Measurements from ENCODE around the gene RAPGEF3. TPM values are rescaled to one million over a fixed set of nuclear protein-coding genes. Genes with fewer than 3 reads are reported as not detected.

RAPGEF3 gene
- total RNA-seq, 4 donors from 2014 or later, result 17.0 to 27.0 (median 22.3) TPM

- H3K27ac ChIP-seq, result peak overlapping the region; percentile 75 to 90 (median 78)
These were observed 6.6 kb downstream of the RAPGEF3 start for GRCh38 chr12:47752121-47752520.

DNA sequence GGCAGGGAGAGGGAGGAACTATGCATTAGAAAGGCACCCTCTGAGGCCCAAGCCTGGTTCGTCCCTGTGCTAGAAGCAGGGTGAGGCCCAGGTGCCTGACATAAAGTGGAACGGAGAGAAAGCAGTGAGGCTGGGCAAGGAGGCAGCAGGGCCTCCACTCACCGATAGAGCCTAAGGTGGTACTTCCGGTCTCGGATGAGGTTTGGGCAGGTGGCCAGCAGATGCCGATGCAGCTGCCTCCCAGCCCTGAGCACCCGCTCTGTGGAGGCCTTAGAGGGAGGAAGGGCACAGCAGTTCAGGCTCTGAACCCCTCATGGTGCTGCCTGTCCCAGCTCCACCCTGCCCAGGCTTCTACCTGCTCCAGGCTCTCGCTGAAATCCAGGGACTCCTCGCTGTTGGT, 7.1 kb downstream of the RAPGEF3 start:
- in situ Hi-C loops (cut with MboI; ENCODE audit: low sequenced_read_pairs in 4 of 4) (no loop called here), intact Hi-C loops (cut with DNase I; ENCODE audit: low total_unique reads) (no loop called here)
- peak overlapping the region in 3 of 4 donors; percentile 18 to 82 (median 75) for H3K27ac ChIP-seq
- H3K27me3 ChIP-seq, result no peaks in the 10 kb centered on the region
- no peak overlapping the region for H3K4me3 ChIP-seq
- TF ChIP-seq POLR2A (IDR thresholded peaks at IDR 0.05), result no peak
- TF ChIP-seq CTCF (IDR thresholded peaks at IDR 0.05 in 4 of 5, conservative IDR thresholded peaks at IDR 0.05 in 1 of 5), result no peak
- no peak for ATAC-seq
- no peak for DNase-seq
- H3K4me1 ChIP-seq, result peaks cover 33 to 42% of the 10 kb centered on the region in 2 donors
- H3K9me3 ChIP-seq, result no peaks in the 10 kb centered on the region
- H3K36me3 ChIP-seq, result no peaks in the 10 kb centered on the region

More at GRCh38 chr12:47752121-47752520, 6.6 kb downstream of the RAPGEF3 start:
- no peak overlapping the region for H3K4me3 ChIP-seq
- no peaks in the 10 kb centered on the region for H3K9me3 ChIP-seq
- ATAC-seq (no peak), DNase-seq (no peak)
- intact Hi-C loops (cut with DNase I; ENCODE audit: low total_unique reads) (no loop called here), in situ Hi-C loops (cut with MboI; ENCODE audit: low sequenced_read_pairs in 4 of 4) (no loop called here)
- H3K27me3 ChIP-seq, result no peaks in the 10 kb centered on the region
- TF ChIP-seq POLR2A (IDR thresholded peaks at IDR 0.05) (no peak), CTCF (IDR thresholded peaks at IDR 0.05 in 4 of 5, conservative IDR thresholded peaks at IDR 0.05 in 1 of 5) (no peak)
- H3K36me3 ChIP-seq, result no peaks in the 10 kb centered on the region
- H3K4me1 ChIP-seq, result peaks cover 33 to 42% of the 10 kb centered on the region in 2 donors

DNA sequence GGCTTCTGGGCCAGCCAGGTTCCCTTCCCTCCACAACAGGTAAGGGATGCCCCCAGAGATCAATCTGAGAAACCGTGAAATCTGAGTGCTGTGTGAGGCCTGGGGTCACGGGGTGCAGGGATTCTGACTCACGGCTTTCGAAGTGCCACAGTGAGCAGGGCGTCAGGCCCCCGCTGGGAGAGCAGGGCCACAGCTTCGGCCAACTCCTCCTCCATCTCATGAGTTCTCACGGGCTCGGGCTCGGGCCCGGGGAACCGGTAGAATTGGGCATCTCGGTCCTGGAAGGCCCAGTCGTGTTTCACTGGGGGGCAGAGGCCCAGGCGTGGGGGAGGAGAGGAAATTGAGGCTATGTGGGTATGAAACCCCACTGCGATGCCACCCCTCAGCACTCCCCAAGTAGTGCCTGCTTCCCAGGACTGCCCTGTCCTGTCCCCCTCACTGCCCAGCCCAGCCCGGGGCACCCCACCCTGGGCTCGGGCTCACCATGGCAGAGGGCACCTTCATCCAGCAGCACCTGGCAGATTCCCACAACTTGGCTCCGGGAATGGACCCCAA, 7.7 kb downstream of the RAPGEF3 start:
- intact Hi-C loops (cut with DNase I; ENCODE audit: low total_unique reads) (no loop called here), in situ Hi-C loops (cut with MboI; ENCODE audit: low sequenced_read_pairs in 4 of 4) (no loop called here)
- peaks cover 33 to 42% of the 10 kb centered on the region in 2 donors for H3K4me1 ChIP-seq
- no peak for DNase-seq
- H3K9me3 ChIP-seq, result no peaks in the 10 kb centered on the region
- ATAC-seq, result no peak
- H3K27me3 ChIP-seq, result no peaks in the 10 kb centered on the region
- TF ChIP-seq CTCF (IDR thresholded peaks at IDR 0.05 in 4 of 5, conservative IDR thresholded peaks at IDR 0.05 in 1 of 5), result no peak
- no peak for TF ChIP-seq POLR2A (IDR thresholded peaks at IDR 0.05)
- peak overlapping the region in 3 of 4 donors; percentile 18 to 82 (median 75) for H3K27ac ChIP-seq
- no peak overlapping the region for H3K4me3 ChIP-seq
- H3K36me3 ChIP-seq, result no peaks in the 10 kb centered on the region

- H3K36me3 ChIP-seq, result no peaks in the 10 kb centered on the region
- in situ Hi-C loops (cut with MboI; ENCODE audit: low sequenced_read_pairs in 4 of 4) (no loop called here), intact Hi-C loops (cut with DNase I; ENCODE audit: low total_unique reads) (no loop called here)
- no peaks in the 10 kb centered on the region for H3K27me3 ChIP-seq
- TF ChIP-seq CTCF (IDR thresholded peaks at IDR 0.05 in 4 of 5, conservative IDR thresholded peaks at IDR 0.05 in 1 of 5), result no peak
- no peak for TF ChIP-seq POLR2A (IDR thresholded peaks at IDR 0.05)
- ATAC-seq (no peak), DNase-seq (no peak)
- no peak overlapping the region for H3K4me3 ChIP-seq
- H3K4me1 ChIP-seq, result peaks cover 33 to 41% of the 10 kb centered on the region in 2 donors
- peak overlapping the region in 1 of 4 donors; percentile 75 for H3K27ac ChIP-seq
- H3K9me3 ChIP-seq, result no peaks in the 10 kb centered on the region
These were observed 8.4 kb downstream of the RAPGEF3 start for GRCh38 chr12:47750229-47750798.
